Naive thymus-derived CD8-positive, alpha-beta T cell (primary cell): ENCODE data around the gene LITAF. TPM values are rescaled to one million over a fixed set of nuclear protein-coding genes. Genes with fewer than 3 reads are reported as not detected.
A peak's percentile ranks its signal among the peaks of the same experiment; 100 is the strongest.

Experiments
- ATAC-seq, 2 donors: fragments of 150-1000 bp; cut with Tn5 transposase in 1 of 2; sonication (Bioruptor Pico), chemical (Tn5 transposase) in 1 of 2; 1 replicate in 1 of 2; 2 replicates in 1 of 2; pipeline ENCODE4 v1.10.0; 2021; ENCODE audit warnings: mild to moderate bottlenecking in 2 of 2, moderate library complexity in 2 of 2
- POLR2A ChIA-PET: fragments of 350-600 bp; sonication (Branson Sonifier 250); formaldehyde crosslinking; loops from one replicate; lab custom pipeline; 2021; ENCODE audit warnings: antibody characterized with exemption; lab: Charles Lee
- DNase-seq, 10 donors: peaks; one replicate each; pipeline versions ENCODE4 v3.0.0 to v3.0.0-alpha.2; 2020 to 2022
- H3K27ac Mint-ChIP-seq, 10 donors: one replicate each; pipeline ENCODE4 v1.8.0; 2020 to 2022; ENCODE audit warnings: mild to moderate bottlenecking in 10 of 10, mixed read lengths in 10 of 10, moderate library complexity in 4 of 10, inconsistent platforms in 1 of 10
- H3K27me3 Mint-ChIP-seq, 5 donors: one replicate each; pipeline ENCODE4 v1.8.0; 2021 to 2022; ENCODE audit warnings: mixed read lengths in 5 of 5
- H3K36me3 Mint-ChIP-seq, 3 donors: one replicate each; pipeline ENCODE4 v1.8.0; 2020 to 2022; ENCODE audit warnings: mixed read lengths in 3 of 3, mild to moderate bottlenecking in 2 of 3, inconsistent platforms in 1 of 3
- H3K4me1 Mint-ChIP-seq, 4 donors: one replicate each; pipeline ENCODE4 v1.8.0; 2021 to 2022; ENCODE audit warnings: mixed read lengths in 4 of 4
- H3K4me3 Mint-ChIP-seq, 10 donors: one replicate each; pipeline ENCODE4 v1.8.0; 2020 to 2022; ENCODE audit warnings: mild to moderate bottlenecking in 10 of 10, mixed read lengths in 10 of 10, moderate library complexity in 6 of 10, inconsistent platforms in 1 of 10
- H3K9me3 Mint-ChIP-seq, 9 donors: one replicate each; pipeline ENCODE4 v1.8.0; 2020 to 2022; ENCODE audit warnings: mixed read lengths in 9 of 9, mild to moderate bottlenecking in 3 of 9, inconsistent platforms in 1 of 9, moderate library complexity in 1 of 9
- polyA plus RNA-seq, 3 donors: library from polyadenylated mRNA; unstranded; fragments of 300-500 nt; fragmentation: Illumina TruSeq; gene quantifications; one replicate each; pipeline ENCODE4 v1.2.3, GENCODE V29; 2021
- total RNA-seq, 8 experiments: library from RNA in 2 of 8; stranded (reverse) in 2 of 8; gene quantifications; one replicate each; pipeline ENCODE4 v1.2.3 and lab custom pipeline; 2021 to 2026

Gene LITAF
- total and polyA plus RNA-seq, 5 experiments from 2014 or later = 169 to 770 (median 553) TPM

GRCh38 chr16:11629071-11630030 is 42.6 kb upstream of the LITAF start:
- Mint-ChIP-seq H3K4me1 (peaks cover 17 to 60% (median 46%) of the 10 kb centered on the region in 4 donors), H3K36me3 (no peaks in the 10 kb centered on the region), H3K4me3 (peak overlapping the region in 9 of 10 donors; percentile 17 to 77 (median 48)), H3K27ac (peak overlapping the region; percentile 46 to 95 (median 82)), H3K27me3 (no peaks in the 10 kb centered on the region), H3K9me3 (no peaks in the 10 kb centered on the region)
- peak in 1 of 10 donors; percentile 23 for DNase-seq
- peak; percentile 55 to 60 for ATAC-seq
- POLR2A ChIA-PET = interaction anchor here (0.7 to 2.8 kb wide), 7 partner anchors 10 to 69 kb away, joined by 3 to 15 read pairs (median 4); partner anchors contain the start of gene LITAF

GRCh38 chr16:11627822-11628457 is 41.2 kb upstream of the LITAF start:
- Mint-ChIP-seq H3K36me3 (no peaks in the 10 kb centered on the region), H3K9me3 (no peaks in the 10 kb centered on the region), H3K27ac (peak overlapping the region in 4 of 10 donors; percentile 8 to 76 (median 56)), H3K27me3 (no peaks in the 10 kb centered on the region), H3K4me1 (peaks cover 15 to 62% (median 47%) of the 10 kb centered on the region in 4 donors), H3K4me3 (peak overlapping the region in 3 of 10 donors; percentile 31 to 64 (median 49))
- ATAC-seq = no peak
- DNase-seq = no peak
- POLR2A ChIA-PET = interaction anchor here (0.7 to 2.8 kb wide), 5 partner anchors 8 to 67 kb away, joined by 3 to 15 read pairs (median 3); no protein-coding TSS in a partner anchor

GRCh38 chr16:11627292-11627663 is 40.6 kb upstream of the LITAF start:
- Mint-ChIP-seq H3K4me3 (no peak overlapping the region), H3K4me1 (peaks cover 17 to 67% (median 52%) of the 10 kb centered on the region in 4 donors), H3K27me3 (no peaks in the 10 kb centered on the region), H3K36me3 (no peaks in the 10 kb centered on the region), H3K27ac (peak overlapping the region in 3 of 10 donors; percentile 22 to 77 (median 61)), H3K9me3 (no peaks in the 10 kb centered on the region)
- POLR2A ChIA-PET = interaction anchor here (0.7 to 1.3 kb wide), 4 partner anchors 11 to 67 kb away, joined by 3 to 6 read pairs (median 4); no protein-coding TSS in a partner anchor
- ATAC-seq = no peak
- no peak for DNase-seq

GRCh38 chr16:11626657-11627291 is 40.1 kb upstream of the LITAF start:
- Mint-ChIP-seq H3K4me3 (no peak overlapping the region), H3K27me3 (no peaks in the 10 kb centered on the region), H3K27ac (peak overlapping the region in 6 of 10 donors; percentile 22 to 77 (median 68)), H3K4me1 (peaks cover 20 to 70% (median 56%) of the 10 kb centered on the region in 4 donors), H3K36me3 (no peaks in the 10 kb centered on the region), H3K9me3 (no peaks in the 10 kb centered on the region)
- POLR2A ChIA-PET = interaction anchor here (0.6 to 1.3 kb wide), 4 partner anchors 10 to 66 kb away, joined by 3 to 6 read pairs (median 4); no protein-coding TSS in a partner anchor
- DNase-seq = no peak
- no peak for ATAC-seq

GRCh38 chr16:11625769-11626168 is 39.0 kb upstream of the LITAF start:
- Mint-ChIP-seq H3K9me3 (no peaks in the 10 kb centered on the region), H3K4me3 (peak overlapping the region in 2 of 10 donors; percentile 13 to 18), H3K27me3 (no peaks in the 10 kb centered on the region), H3K27ac (peak overlapping the region in 8 of 10 donors; percentile 43 to 88 (median 84)), H3K36me3 (no peaks in the 10 kb centered on the region), H3K4me1 (peaks cover 25 to 75% (median 62%) of the 10 kb centered on the region in 4 donors)
- no peak for DNase-seq
- ATAC-seq = no peak
- POLR2A ChIA-PET = interaction anchor here (0.6 to 1.1 kb wide), 2 partner anchors 34 to 64 kb away, joined by 3 to 6 read pairs; no protein-coding TSS in a partner anchor

GRCh38 chr16:11624636-11625607 is 38.2 kb upstream of the LITAF start:
- ATAC-seq (no peak), DNase-seq (no peak)
- Mint-ChIP-seq H3K9me3 (peaks cover 0 to 6% (median 3%) of the 10 kb centered on the region in 9 donors), H3K4me1 (peaks cover 25 to 75% (median 62%) of the 10 kb centered on the region in 4 donors), H3K27ac (peak overlapping the region; percentile 34 to 91 (median 87)), H3K36me3 (no peaks in the 10 kb centered on the region), H3K4me3 (peak overlapping the region in 9 of 10 donors; percentile 39 to 91 (median 58)), H3K27me3 (no peaks in the 10 kb centered on the region)
- POLR2A ChIA-PET = interaction anchor here (0.7 to 11.1 kb wide), 4 partner anchors 37 to 1240 kb away, joined by 3 to 151 read pairs (median 4); partner anchors contain the start of gene LITAF

GRCh38 chr16:11624205-11624604 is 37.5 kb upstream of the LITAF start:
- no peak for ATAC-seq
- Mint-ChIP-seq H3K27me3 (no peaks in the 10 kb centered on the region), H3K4me3 (peak overlapping the region in 9 of 10 donors; percentile 39 to 91 (median 61))

GRCh38 chr16:11621920-11622651 is 35.4 kb upstream of the LITAF start:
- Mint-ChIP-seq H3K9me3 (peaks cover 0 to 6% (median 3%) of the 10 kb centered on the region in 9 donors), H3K4me1 (peaks cover 25 to 84% (median 72%) of the 10 kb centered on the region in 4 donors), H3K27ac (peak overlapping the region; percentile 98 to 100 (median 99)), H3K36me3 (no peaks in the 10 kb centered on the region), H3K4me3 (peak overlapping the region; percentile 76 to 95 (median 86)), H3K27me3 (no peaks in the 10 kb centered on the region)
- ATAC-seq = peak; percentile 93 to 96
- POLR2A ChIA-PET = interaction anchor here (0.6 to 11.1 kb wide), 32 partner anchors 9 to 175 kb away, joined by 3 to 151 read pairs (median 8); partner anchors contain the start of genes LITAF, SNN, TXNDC11 and ZC3H7A
- DNase-seq = peak; percentile 45 to 89 (median 75)

More at GRCh38 chr16:11624205-11624604, 37.5 kb upstream of the LITAF start:
- POLR2A ChIA-PET = interaction anchor here (3.2 to 11.1 kb wide), 2 partner anchors 37 to 42 kb away, joined by 23 to 151 read pairs; partner anchors contain the start of gene LITAF
- H3K27ac Mint-ChIP-seq = peak overlapping the region; percentile 45 to 91 (median 87)
- H3K4me1 Mint-ChIP-seq = peaks cover 25 to 76% (median 61%) of the 10 kb centered on the region in 4 donors
- peaks cover 0 to 6% (median 3%) of the 10 kb centered on the region in 9 donors for H3K9me3 Mint-ChIP-seq
- no peaks in the 10 kb centered on the region for H3K36me3 Mint-ChIP-seq
- no peak for DNase-seq

- no peak for DNase-seq
- POLR2A ChIA-PET = interaction anchor here (0.6 to 11.1 kb wide), 32 partner anchors 9 to 175 kb away, joined by 3 to 151 read pairs (median 8); partner anchors contain the start of genes LITAF, SNN, TXNDC11 and ZC3H7A
- H3K36me3 Mint-ChIP-seq = no peaks in the 10 kb centered on the region
Measured at GRCh38 chr16:11621539-11621919, 34.8 kb upstream of the LITAF start.

More at GRCh38 chr16:11621539-11621919, 34.8 kb upstream of the LITAF start:
- Mint-ChIP-seq H3K4me3 (peak overlapping the region; percentile 76 to 95 (median 86)), H3K27me3 (no peaks in the 10 kb centered on the region), H3K27ac (peak overlapping the region; percentile 98 to 100 (median 99)), H3K4me1 (peaks cover 25 to 84% (median 73%) of the 10 kb centered on the region in 4 donors), H3K9me3 (peaks cover 0 to 6% (median 3%) of the 10 kb centered on the region in 9 donors)
- ATAC-seq = peak in 1 of 2 donors; percentile 4
